DOHH2 (cell line): Measurements from ENCODE around the gene ELAVL3.

Experiments used
- EZH2phosphoT487 ChIP-seq: fragments of 200-600 bp; sonication (generic); IDR thresholded peaks from 2 replicates; pipeline ENCODE4 v1.6.1; 2017; ENCODE audit warnings: borderline replicate concordance, mild to moderate bottlenecking, antibody characterized with exemption, low read length, moderate library complexity, mixed read lengths
- TF ChIP-seq, protein P1 (sequence below): fragments of 200-600 bp; sonication (generic); IDR thresholded peaks from one replicate; pipeline ENCODE4 v1.5.1; 2014; ENCODE audit warnings: antibody characterized with exemption, mild to moderate bottlenecking, low read depth, low read length; ENCODE audit not compliant: poor library complexity, severe bottlenecking

DNA sequence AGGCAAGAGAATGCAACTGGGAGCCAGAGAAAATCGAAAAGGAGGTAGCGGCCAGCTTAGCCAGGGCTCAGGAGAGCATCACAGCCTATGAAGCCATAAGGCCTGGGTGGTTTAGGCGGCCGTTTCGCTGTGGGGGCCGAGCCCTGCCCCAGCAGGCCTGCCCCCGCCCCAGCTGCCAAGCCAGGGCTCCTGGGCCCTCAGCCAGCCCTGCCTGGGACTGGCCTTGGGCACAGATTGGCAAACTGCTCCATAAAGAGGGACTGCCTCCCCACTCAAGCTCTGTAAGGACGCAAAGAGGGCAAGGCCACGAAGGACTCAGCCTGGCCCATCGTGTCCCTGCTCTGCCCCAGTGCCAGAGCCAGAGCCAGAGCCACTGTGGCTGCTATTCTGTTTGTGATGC lies 14.6 kb upstream of the ELAVL3 start:
- TF ChIP-seq, protein P1, sequence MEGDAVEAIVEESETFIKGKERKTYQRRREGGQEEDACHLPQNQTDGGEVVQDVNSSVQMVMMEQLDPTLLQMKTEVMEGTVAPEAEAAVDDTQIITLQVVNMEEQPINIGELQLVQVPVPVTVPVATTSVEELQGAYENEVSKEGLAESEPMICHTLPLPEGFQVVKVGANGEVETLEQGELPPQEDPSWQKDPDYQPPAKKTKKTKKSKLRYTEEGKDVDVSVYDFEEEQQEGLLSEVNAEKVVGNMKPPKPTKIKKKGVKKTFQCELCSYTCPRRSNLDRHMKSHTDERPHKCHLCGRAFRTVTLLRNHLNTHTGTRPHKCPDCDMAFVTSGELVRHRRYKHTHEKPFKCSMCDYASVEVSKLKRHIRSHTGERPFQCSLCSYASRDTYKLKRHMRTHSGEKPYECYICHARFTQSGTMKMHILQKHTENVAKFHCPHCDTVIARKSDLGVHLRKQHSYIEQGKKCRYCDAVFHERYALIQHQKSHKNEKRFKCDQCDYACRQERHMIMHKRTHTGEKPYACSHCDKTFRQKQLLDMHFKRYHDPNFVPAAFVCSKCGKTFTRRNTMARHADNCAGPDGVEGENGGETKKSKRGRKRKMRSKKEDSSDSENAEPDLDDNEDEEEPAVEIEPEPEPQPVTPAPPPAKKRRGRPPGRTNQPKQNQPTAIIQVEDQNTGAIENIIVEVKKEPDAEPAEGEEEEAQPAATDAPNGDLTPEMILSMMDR: no peak
- no peak for TF ChIP-seq EZH2phosphoT487
